K562 (cell line): Measurements from ENCODE around the gene IKBKE. TPM values are rescaled to one million over a fixed set of nuclear protein-coding genes. Genes with fewer than 3 reads are reported as not detected.
A peak's percentile ranks its signal among the peaks of the same experiment; 100 is the strongest.

Experiments used
- ATAC-seq: fragments of 200-7000 bp; cut with Tn5 transposase; 3 replicates; pipeline ENCODE4 v1.9.1; 2020; ENCODE audit warnings: moderate library complexity
- BruUV-seq: library from RNA; stranded (reverse); fragments of 400-500 nt; replicated peaks from 2 replicates; lab custom pipeline; 2021; lab: Mats Ljungman, UMichigan
- CTCF ChIA-PET: fragments of 300-600 bp; formaldehyde crosslinking; extraction: SDS; loops from one replicate; lab custom pipeline; 2021; ENCODE audit warnings: low intra/inter-chr PET ratio; lab: Yijun Ruan, JAX
- POLR2A ChIA-PET: fragments of 300-600, 350-650 bp; sonication (Branson Sonifier 250); formaldehyde crosslinking; extraction: SDS; loops from one replicate; lab custom pipeline; 2021; ENCODE audit warnings: antibody characterized with exemption, inconsistent platforms; lab: Yijun Ruan, JAX
- DNase-seq, 4 experiments: peaks; one replicate each; pipeline versions ENCODE4 v3.0.0 to v3.0.0-alpha.2; 2011 to 2018; ENCODE audit warnings: low spot score in 3 of 4, mixed read lengths in 3 of 4; ENCODE audit errors: extremely low read depth in 1 of 4
- FAIRE-seq: peaks from 2 replicates; lab custom pipeline; 2011; peaks lifted over from hg19 to GRCh38; lab: Jason Lieb, UNC
- H2AFZ ChIP-seq: 2 replicates; pipeline ENCODE4 v1.6.0; 2011; ENCODE audit warnings: low read depth, low read length, control low read depth, inconsistent platforms
- H3K27ac ChIP-seq: fragments of 200-600 bp; 3 replicates; pipeline ENCODE4 v1.8.0; 2011; ENCODE audit warnings: low read depth, mild to moderate bottlenecking, control low read depth, inconsistent platforms, low read length, moderate library complexity, mixed read lengths; ENCODE audit errors: extremely low read depth
- H3K27me3 ChIP-seq, 2 experiments: fragments of 300-600 bp in 1 of 2; 2 replicates in 1 of 2; 3 replicates in 1 of 2; pipeline versions ENCODE4 v1.6.0 to v1.8.0; 2011; ENCODE audit warnings: inconsistent platforms in 2 of 2, low read length in 2 of 2, mild to moderate bottlenecking in 1 of 2, mixed read lengths in 1 of 2, moderate library complexity in 1 of 2; ENCODE audit not compliant: control insufficient read depth in 2 of 2, insufficient read depth in 2 of 2
- H3K36me3 ChIP-seq: fragments of 300-600 bp; 3 replicates; pipeline ENCODE4 v1.8.0; 2011; ENCODE audit warnings: mild to moderate bottlenecking, low read length, inconsistent platforms; ENCODE audit not compliant: control insufficient read depth, insufficient read depth
- H3K4me1 ChIP-seq, 2 experiments: fragments of 200-600 bp in 1 of 2; replicated peaks in 1 of 2; 2 replicates in 1 of 2; 3 replicates in 1 of 2; pipeline versions ENCODE4 v1.5.1 to v1.8.0; 2011; ENCODE audit warnings: inconsistent platforms in 2 of 2, low read length in 2 of 2, mild to moderate bottlenecking in 1 of 2, mixed read lengths in 1 of 2, moderate library complexity in 1 of 2; ENCODE audit not compliant: control insufficient read depth in 2 of 2, insufficient read depth in 2 of 2
- H3K4me2 ChIP-seq: 2 replicates; pipeline ENCODE4 v1.6.1; 2011; ENCODE audit warnings: low read length, control low read depth, inconsistent platforms, mixed read lengths; ENCODE audit not compliant: insufficient read depth
- H3K4me3 ChIP-seq: fragments of 200-600 bp; sonication (generic), shearing (Covaris generic); 2 replicates; pipeline ENCODE4 v1.5.1; 2016; ENCODE audit warnings: control low read depth, inconsistent platforms
- H3K79me2 ChIP-seq: fragments of 200-600 bp; 3 replicates; pipeline ENCODE4 v1.8.0; 2011; ENCODE audit warnings: low read length, inconsistent platforms; ENCODE audit not compliant: control insufficient read depth, insufficient read depth
- H3K9ac ChIP-seq, 2 experiments: 2 replicates each; pipeline versions ENCODE4 v1.6.0 to v1.6.1; 2011; ENCODE audit warnings: low read depth in 2 of 2, low read length in 2 of 2, control low read depth in 1 of 2, inconsistent platforms in 1 of 2, mild to moderate bottlenecking in 1 of 2, mixed read lengths in 1 of 2; ENCODE audit not compliant: insufficient read depth in 1 of 2
- H3K9me1 ChIP-seq: one replicate; pipeline ENCODE4 v1.6.0; 2011; ENCODE audit warnings: inconsistent platforms, mild to moderate bottlenecking, low read length, moderate library complexity; ENCODE audit not compliant: control insufficient read depth, insufficient read depth
- H3K9me3 ChIP-seq: replicated peaks from 2 replicates; pipeline ENCODE4 v1.5.1; 2011; ENCODE audit warnings: low read depth, low read length, inconsistent platforms; ENCODE audit not compliant: control insufficient read depth, insufficient read depth
- H4K20me1 ChIP-seq: replicated peaks from 2 replicates; pipeline ENCODE4 v1.6.1; 2011; ENCODE audit warnings: low read length, inconsistent platforms, mixed read lengths; ENCODE audit not compliant: control insufficient read depth, insufficient read depth
- ADNP ChIP-seq: fragments of 200-800 bp; sonication (Bioruptor generic); IDR thresholded peaks from 2 replicates; pipeline ENCODE4 v1.6.1; 2016; ENCODE audit warnings: missing genetic modification characterization, missing compliant biosample characterization
- CCAR2 ChIP-seq: fragments of 200-400 bp; formaldehyde crosslinking; IDR thresholded peaks from 2 replicates; pipeline ENCODE4 v1.6.1; 2017; ENCODE audit warnings: mild to moderate bottlenecking, low read depth, low read length
- E2F5 ChIP-seq: sonication (generic); formaldehyde crosslinking; IDR thresholded peaks from 2 replicates; pipeline ENCODE4 v1.8.0; 2022; ENCODE audit warnings: mild to moderate bottlenecking, missing genetic modification reagents
- NELFE ChIP-seq: IDR thresholded peaks from 2 replicates; pipeline ENCODE4 v1.6.1; 2011; ENCODE audit warnings: mild to moderate bottlenecking; ENCODE audit not compliant: insufficient read depth, insufficient read length
- NFE2 ChIP-seq: IDR thresholded peaks from 2 replicates; pipeline ENCODE4 v1.6.1; 2014; ENCODE audit warnings: antibody characterized with exemption, low read depth
- STAT5B ChIP-seq: fragments of 250-450 bp; sonication (Bioruptor Pico); IDR thresholded peaks from 2 replicates; pipeline ENCODE4 v1.8.0; 2021; ENCODE audit warnings: mild to moderate bottlenecking, inconsistent platforms
- TEAD4 ChIP-seq, 2 experiments: sonication (generic) in 1 of 2; formaldehyde crosslinking in 1 of 2; IDR thresholded peaks; 2 replicates each; pipeline versions ENCODE4 v1.6.1 to v1.8.0; 2012 to 2022; ENCODE audit warnings: borderline replicate concordance in 1 of 2, inconsistent platforms in 1 of 2, low read length in 1 of 2, mild to moderate bottlenecking in 1 of 2, missing genetic modification reagents in 1 of 2
- ZNF239 ChIP-seq: fragments of 250-450 bp; sonication (Bioruptor Pico); IDR thresholded peaks from 2 replicates; pipeline ENCODE4 v1.4.0; 2020; ENCODE audit warnings: mild to moderate bottlenecking
- WGBS: fragments of 100-300 bp; shearing (Covaris generic); methylation state at CpG from one replicate; pipeline ENCODE4 v1.1.6; 2016; ENCODE audit warnings: low coverage, mixed read lengths; ENCODE audit not compliant: insufficient coverage; ENCODE audit errors: missing lambda C conversion rate; 5-methylcytosine and 5-hydroxymethylcytosine counted together
- in situ Hi-C: fragments of 300-500 bp; cut with MboI; formaldehyde crosslinking; loops from 4 replicates; pipeline ENCODE4 v1.15.0; 2018; ENCODE audit warnings: inconsistent platforms, mixed read lengths
- intact Hi-C: fragments of 100-400 bp; cut with micrococcal nuclease; formaldehyde crosslinking; loops from 2 replicates; pipeline ENCODE4 v1.14.2; 2022
- polyA plus RNA-seq, 8 experiments: library from polyadenylated mRNA; depleted of rRNA in 4 of 8; stranded (reverse) in 5 of 8; unstranded in 3 of 8; fragments of >200 nt; fragmentation: Nextera tagmentation in 2 of 8; fragmentation: Illumina TruSeq in 1 of 8; extraction: Ambion mirVana in 2 of 8; extraction: Trizol in 1 of 8; gene quantifications; 2 replicates each; pipeline versions ENCODE4 v1.2.1 to v1.2.3, GENCODE V29; 2011 to 2014; ENCODE audit warnings: inconsistent platforms in 1 of 8, missing spikeins in 1 of 8
- total RNA-seq, 7 experiments: library from RNA; depleted of rRNA in 6 of 7; stranded (reverse); fragments of >200 nt in 6 of 7; fragmentation: Illumina TruSeq in 2 of 7; extraction: Trizol in 2 of 7; gene quantifications; 2 replicates each; pipeline versions ENCODE4 v1.2.1 to v1.2.3, GENCODE V29; 2011 to 2021; ENCODE audit warnings: low replicate concordance in 1 of 7
- TF ChIP-seq, protein P1 (sequence below), 2 experiments: fragments of 450-650 bp; IDR thresholded peaks; 2 replicates each; pipeline ENCODE4 v1.6.1; 2016; ENCODE audit warnings: mild to moderate bottlenecking in 2 of 2, borderline replicate concordance in 1 of 2, low read depth in 1 of 2, moderate library complexity in 1 of 2

Gene IKBKE
- total and polyA plus RNA-seq, 9 of the 15 experiments (the other 6 are each of a cell fraction or from before 2014, with no cell fraction given), result 2.3 to 9.0 (median 4.8) TPM

DNA sequence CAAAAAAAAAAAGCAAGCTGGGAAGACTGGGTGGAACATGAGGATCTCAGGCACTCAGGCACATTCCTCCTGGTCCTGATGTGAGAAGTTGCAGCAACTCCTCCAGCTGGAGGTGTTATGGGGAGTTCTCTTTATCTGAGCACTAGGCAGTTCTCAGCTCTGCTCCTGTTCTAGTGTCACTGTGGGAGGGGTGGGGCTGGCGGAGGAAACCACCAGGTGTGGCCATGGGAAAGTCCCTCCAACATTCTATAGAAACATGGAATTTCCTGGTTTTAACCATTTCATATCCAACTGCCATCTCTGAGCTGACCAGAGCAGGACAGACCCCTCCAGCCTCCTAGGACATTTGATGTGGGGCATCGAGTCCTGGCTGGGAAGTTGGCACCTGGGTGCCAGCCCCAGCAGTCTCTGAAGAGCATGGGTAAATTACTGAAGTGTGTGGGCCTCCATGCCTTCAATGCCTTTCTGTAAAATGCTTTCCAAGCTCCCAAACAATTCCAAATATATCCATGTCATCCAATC, 804 bp upstream of the IKBKE start:
- BruUV-seq, result no TSS peak
- intact Hi-C loops (no loop called here), in situ Hi-C loops (no loop called here)
- Histone ChIP-seq H3K4me1 (peaks cover 24 to 41% of the 10 kb centered on the region in 2 experiments), H3K27me3 (peaks cover 0 to 16% of the 10 kb centered on the region in 2 experiments; a peak in 3 of 5 replicates), H3K4me3 (no peak overlapping the region), H3K79me2 (no peaks in the 10 kb centered on the region), H3K36me3 (no peaks in the 10 kb centered on the region), H3K9me3 (no peaks in the 10 kb centered on the region), H3K27ac (no peak overlapping the region), H3K9ac (peak overlapping the region in 1 of 2 experiments; percentile 49; a peak in 1 of 4 replicates), H3K9me1 (no peaks in the 10 kb centered on the region), H2AFZ (peak overlapping the region; percentile 86; the same call in 1 of the 2 replicates), H3K4me2 (no peak overlapping the region; the same call in 1 of the 2 replicates), H4K20me1 (no peaks in the 10 kb centered on the region)
- POLR2A ChIA-PET, result interaction anchor here (0.6 to 1.5 kb wide), 2 partner anchors 10 to 363 kb away, joined by 3 to 7 read pairs; no protein-coding TSS in a partner anchor
- CTCF ChIA-PET, result interaction anchor here (0.6 kb wide), 1 partner anchor 951 kb away, joined by 3 read pairs; no protein-coding TSS in a partner anchor
- no peak for DNase-seq
- ATAC-seq, result no peak
- FAIRE-seq, result no peak
- TF ChIP-seq TEAD4 (IDR thresholded peaks at IDR 0.05; ENCODE audit: low read length), result no peak
- 0 out of 2 replicates have a peak, but pooled peaks have one; percentile 50 for TF ChIP-seq TEAD4 (CRISPR knock-in tag; IDR thresholded peaks at IDR 0.05; ENCODE audit: borderline replicate concordance)
- no peak for TF ChIP-seq NFE2
- TF ChIP-seq E2F5, result peak; percentile 61; the same call in 1 of the 2 replicates
- no peak for TF ChIP-seq ZNF239
- TF ChIP-seq STAT5B (CRISPR knock-in tag), result no peak
- TF ChIP-seq CCAR2, result no peak
- no peak for TF ChIP-seq ADNP (tag)
- TF ChIP-seq NELFE, result no peak
- TF ChIP-seq, protein P1, sequence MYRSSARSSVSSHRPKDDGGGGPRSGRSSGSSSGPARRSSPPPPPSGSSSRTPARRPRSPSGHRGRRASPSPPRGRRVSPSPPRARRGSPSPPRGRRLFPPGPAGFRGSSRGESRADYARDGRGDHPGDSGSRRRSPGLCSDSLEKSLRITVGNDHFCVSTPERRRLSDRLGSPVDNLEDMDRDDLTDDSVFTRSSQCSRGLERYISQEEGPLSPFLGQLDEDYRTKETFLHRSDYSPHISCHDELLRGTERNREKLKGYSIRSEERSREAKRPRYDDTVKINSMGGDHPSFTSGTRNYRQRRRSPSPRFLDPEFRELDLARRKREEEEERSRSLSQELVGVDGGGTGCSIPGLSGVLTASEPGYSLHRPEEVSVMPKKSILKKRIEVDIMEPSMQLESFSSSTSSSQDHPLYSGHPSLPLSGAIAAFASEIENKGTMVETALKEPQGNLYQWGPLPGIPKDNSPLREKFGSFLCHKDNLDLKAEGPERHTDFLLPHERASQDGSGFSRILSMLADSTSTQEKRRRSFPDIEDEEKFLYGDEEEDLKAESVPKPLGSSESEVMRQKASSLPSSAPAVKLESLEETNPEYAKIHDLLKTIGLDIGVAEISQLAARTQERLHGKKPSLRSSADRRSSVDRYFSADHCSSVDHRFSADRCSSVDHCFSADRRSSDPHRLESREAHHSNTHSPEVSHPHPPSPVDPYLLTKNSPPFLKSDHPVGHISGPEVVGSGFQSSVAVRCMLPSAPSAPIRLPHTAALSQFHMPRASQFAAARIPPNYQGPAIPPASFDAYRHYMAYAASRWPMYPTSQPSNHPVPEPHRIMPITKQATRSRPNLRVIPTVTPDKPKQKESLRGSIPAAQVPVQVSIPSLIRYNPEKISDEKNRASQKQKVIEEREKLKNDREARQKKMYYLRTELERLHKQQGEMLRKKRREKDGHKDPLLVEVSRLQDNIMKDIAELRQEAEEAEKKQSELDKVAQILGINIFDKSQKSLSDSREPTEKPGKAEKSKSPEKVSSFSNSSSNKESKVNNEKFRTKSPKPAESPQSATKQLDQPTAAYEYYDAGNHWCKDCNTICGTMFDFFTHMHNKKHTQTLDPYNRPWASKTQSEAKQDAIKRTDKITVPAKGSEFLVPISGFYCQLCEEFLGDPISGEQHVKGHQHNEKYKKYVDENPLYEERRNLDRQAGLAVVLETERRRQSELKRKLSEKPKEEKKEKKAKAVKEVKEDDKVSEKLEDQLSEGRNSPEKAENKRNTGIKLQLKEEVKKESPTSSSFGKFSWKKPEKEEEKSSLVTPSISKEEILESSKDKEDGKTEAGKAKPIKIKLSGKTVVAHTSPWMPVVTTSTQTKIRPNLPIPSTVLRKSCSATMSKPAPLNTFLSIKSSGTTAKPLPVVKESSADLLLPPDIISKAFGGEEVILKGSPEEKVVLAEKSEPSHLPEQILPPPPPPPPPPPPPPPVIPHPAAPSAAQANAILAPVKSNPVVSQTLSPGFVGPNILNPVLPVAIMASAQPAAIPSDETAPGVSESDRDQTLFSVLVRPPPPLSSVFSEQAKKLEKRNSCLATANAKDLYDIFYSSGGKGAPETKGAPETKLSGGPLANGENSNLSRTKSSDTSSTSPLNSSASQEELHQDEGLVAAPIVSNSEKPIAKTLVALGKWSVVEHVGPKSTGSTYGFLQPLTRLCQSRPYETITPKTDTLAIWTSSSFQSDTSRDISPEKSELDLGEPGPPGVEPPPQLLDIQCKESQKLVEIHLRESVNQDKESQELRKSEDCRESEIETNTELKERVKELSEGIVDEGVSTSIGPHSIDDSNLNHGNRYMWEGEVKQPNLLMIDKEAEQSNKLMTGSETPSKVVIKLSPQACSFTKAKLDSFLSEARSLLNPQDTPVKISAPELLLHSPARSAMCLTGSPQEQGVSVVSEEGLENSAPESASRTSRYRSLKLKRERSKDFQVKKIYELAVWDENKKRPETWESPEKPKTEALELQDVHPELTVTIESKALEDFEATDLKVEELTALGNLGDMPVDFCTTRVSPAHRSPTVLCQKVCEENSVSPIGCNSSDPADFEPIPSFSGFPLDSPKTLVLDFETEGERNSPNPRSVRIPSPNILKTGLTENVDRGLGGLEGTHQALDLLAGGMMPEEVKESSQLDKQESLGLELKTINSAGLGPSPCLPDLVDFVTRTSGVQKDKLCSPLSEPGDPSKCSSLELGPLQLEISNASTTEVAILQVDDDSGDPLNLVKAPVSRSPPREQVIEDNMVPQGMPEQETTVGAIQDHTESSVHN (IDR thresholded peaks at IDR 0.05; ENCODE audit: borderline replicate concordance in 1 of 2, low read depth in 1 of 2), result no peak
- 56% methylated on average over 2 of the region's 2 CpGs for WGBS
